ENCODE data around the gene KLF11. TPM values are rescaled to one million over a fixed set of nuclear protein-coding genes. Genes with fewer than 3 reads are reported as not detected.

Gene KLF11
- total RNA-seq, 2 donors from 2014 or later: 9.3 to 13.1 TPM

- Histone ChIP-seq H3K36me3 (ENCODE audit: control insufficient read depth, insufficient read depth, low read length) (peaks cover 32% of the 10 kb centered on the region), H3K4me3 (ENCODE audit: low read length) (no peak overlapping the region), H3K27me3 (ENCODE audit: control insufficient read depth, insufficient read depth, low read length, poor library complexity, severe bottlenecking) (no peaks in the 10 kb centered on the region), H3K27ac (ENCODE audit: low read depth, low read length) (no peak overlapping the region), H3K4me1 (ENCODE audit: control insufficient read depth, insufficient read depth, low read length) (no peaks in the 10 kb centered on the region), H3K9ac (ENCODE audit: extremely low read depth, low read length, poor library complexity, severe bottlenecking) (no peak overlapping the region), H3K9me3 (ENCODE audit: control insufficient read depth, low read length) (no peaks in the 10 kb centered on the region)
- TF ChIP-seq CTCF (conservative IDR thresholded peaks at IDR 0.05): peak; percentile 86
- whole genome bisulfite sequencing, 2 experiments (ENCODE audit: insufficient coverage in 1 of 2, insufficient read length in 1 of 2): 78 to 91% methylated on average over 3 to 9 of the region's 10 CpGs
- Mint-ChIP-seq H3K4me1 (no peaks in the 10 kb centered on the region), H3K27ac (no peak overlapping the region), H3K27me3 (ENCODE audit: insufficient read depth) (peaks cover 3% of the 10 kb centered on the region), H3K4me3 (no peak overlapping the region), H3K36me3 (ENCODE audit: low read depth) (peaks cover 31% of the 10 kb centered on the region), H3K9me3 (no peaks in the 10 kb centered on the region)
- peak; percentile 63 for DNase-seq
Measured at GRCh38 chr2:10048501-10049171, 5.3 kb downstream of the KLF11 start.

GRCh38 chr2:10052216-10052615 lies 8.9 kb downstream of the KLF11 start:
- no peak overlapping the region for H3K27ac ChIP-seq (ENCODE audit: low read depth, low read length)
- H3K4me3 ChIP-seq (ENCODE audit: low read length): no peak overlapping the region
- no peak for DNase-seq
- WGBS, 2 experiments (ENCODE audit: insufficient coverage in 1 of 2, insufficient read length in 1 of 2): 92 to 97% methylated on average over 14 to 16 of the region's 16 CpGs
- TF ChIP-seq CTCF (conservative IDR thresholded peaks at IDR 0.05): no peak
- H3K4me3 Mint-ChIP-seq: no peak overlapping the region
- no peaks in the 10 kb centered on the region for H3K9me3 Mint-ChIP-seq
- no peak overlapping the region for H3K27ac Mint-ChIP-seq
- H3K36me3 Mint-ChIP-seq (ENCODE audit: low read depth): peaks cover 27% of the 10 kb centered on the region
- no peaks in the 10 kb centered on the region for H3K4me1 ChIP-seq (ENCODE audit: control insufficient read depth, insufficient read depth, low read length)
- H3K4me1 Mint-ChIP-seq: peaks cover 20% of the 10 kb centered on the region
- peaks cover 43% of the 10 kb centered on the region for H3K36me3 ChIP-seq (ENCODE audit: control insufficient read depth, insufficient read depth, low read length)
- no peaks in the 10 kb centered on the region for H3K27me3 Mint-ChIP-seq (ENCODE audit: insufficient read depth)
- H3K27me3 ChIP-seq (ENCODE audit: control insufficient read depth, insufficient read depth, low read length, poor library complexity, severe bottlenecking): no peaks in the 10 kb centered on the region
- H3K9ac ChIP-seq (ENCODE audit: extremely low read depth, low read length, poor library complexity, severe bottlenecking): no peak overlapping the region
- no peaks in the 10 kb centered on the region for H3K9me3 ChIP-seq (ENCODE audit: control insufficient read depth, low read length)

GRCh38 chr2:10053351-10053750 lies 10.0 kb downstream of the KLF11 start:
- no peak overlapping the region for H3K9ac ChIP-seq (ENCODE audit: extremely low read depth, low read length, poor library complexity, severe bottlenecking)

More at GRCh38 chr2:10053351-10053750, 10.0 kb downstream of the KLF11 start:
- no peaks in the 10 kb centered on the region for H3K27me3 ChIP-seq (ENCODE audit: control insufficient read depth, insufficient read depth, low read length, poor library complexity, severe bottlenecking)
- peaks cover 23% of the 10 kb centered on the region for H3K36me3 Mint-ChIP-seq (ENCODE audit: low read depth)
- peaks cover 43% of the 10 kb centered on the region for H3K36me3 ChIP-seq (ENCODE audit: control insufficient read depth, insufficient read depth, low read length)
- H3K4me3 ChIP-seq (ENCODE audit: low read length): no peak overlapping the region
- H3K27ac ChIP-seq (ENCODE audit: low read depth, low read length): no peak overlapping the region
- no peaks in the 10 kb centered on the region for H3K9me3 Mint-ChIP-seq
- no peak for DNase-seq
- H3K9me3 ChIP-seq (ENCODE audit: control insufficient read depth, low read length): no peaks in the 10 kb centered on the region
- no peak for TF ChIP-seq CTCF (conservative IDR thresholded peaks at IDR 0.05)
- H3K27me3 Mint-ChIP-seq (ENCODE audit: insufficient read depth): no peaks in the 10 kb centered on the region
- WGBS, 2 experiments (ENCODE audit: insufficient coverage in 1 of 2, insufficient read length in 1 of 2): 92 to 96% methylated on average over 4 of the region's 4 CpGs
- no peak overlapping the region for H3K4me3 Mint-ChIP-seq
- H3K4me1 ChIP-seq (ENCODE audit: control insufficient read depth, insufficient read depth, low read length): no peaks in the 10 kb centered on the region
- H3K4me1 Mint-ChIP-seq: peaks cover 24% of the 10 kb centered on the region
- no peak overlapping the region for H3K27ac Mint-ChIP-seq
